ENCODE results near the gene INO80.

Gene INO80

GRCh38 chr15:40940296-40940801 lies 175.7 kb downstream of the INO80 start:
- TF ChIP-seq FOXP2 (optimal IDR thresholded peaks at IDR 0.05; ENCODE audit: borderline replicate concordance, extremely low read depth, extremely low read length, insufficient read depth) (peak; percentile 58), TAF1 (IDR thresholded peaks at IDR 0.05; ENCODE audit: borderline replicate concordance, insufficient read depth, low read length) (no peak)

GRCh38 chr15:40938536-40938870 lies 177.6 kb downstream of the INO80 start:
- no peak for TF ChIP-seq REST (IDR thresholded peaks at IDR 0.05; ENCODE audit: insufficient read depth in 1 of 2, low read depth in 2 of 2, low read length in 2 of 2)
- TF ChIP-seq POLR2AphosphoS5 (IDR thresholded peaks at IDR 0.05; ENCODE audit: low read depth, low read length), result no peak
- TF ChIP-seq FOXP2 (optimal IDR thresholded peaks at IDR 0.05; ENCODE audit: borderline replicate concordance, extremely low read depth, extremely low read length, insufficient read depth), result no peak
- no peak for TF ChIP-seq SIN3A (IDR thresholded peaks at IDR 0.05; ENCODE audit: borderline replicate concordance, insufficient read depth, low read length)
- TF ChIP-seq TAF1 (IDR thresholded peaks at IDR 0.05; ENCODE audit: borderline replicate concordance, insufficient read depth, low read length), result no peak

GRCh38 chr15:40937762-40938535 lies 178.1 kb downstream of the INO80 start:
- TF ChIP-seq SIN3A (IDR thresholded peaks at IDR 0.05; ENCODE audit: borderline replicate concordance, insufficient read depth, low read length), result no peak
- TF ChIP-seq FOXP2 (optimal IDR thresholded peaks at IDR 0.05; ENCODE audit: borderline replicate concordance, extremely low read depth, extremely low read length, insufficient read depth), result no peak
- no peak for TF ChIP-seq REST (IDR thresholded peaks at IDR 0.05; ENCODE audit: insufficient read depth in 1 of 2, low read depth in 2 of 2, low read length in 2 of 2)
- no peak for TF ChIP-seq POLR2AphosphoS5 (IDR thresholded peaks at IDR 0.05; ENCODE audit: low read depth, low read length)
- TF ChIP-seq TAF1 (IDR thresholded peaks at IDR 0.05; ENCODE audit: borderline replicate concordance, insufficient read depth, low read length), result no peak

GRCh38 chr15:40936709-40937666 lies 179.1 kb downstream of the INO80 start:
- TF ChIP-seq TAF1 (IDR thresholded peaks at IDR 0.05; ENCODE audit: borderline replicate concordance, insufficient read depth, low read length) (no peak), FOXP2 (optimal IDR thresholded peaks at IDR 0.05; ENCODE audit: borderline replicate concordance, extremely low read depth, extremely low read length, insufficient read depth) (no peak), SIN3A (IDR thresholded peaks at IDR 0.05; ENCODE audit: borderline replicate concordance, insufficient read depth, low read length) (no peak), REST (IDR thresholded peaks at IDR 0.05; ENCODE audit: insufficient read depth in 1 of 2, low read depth in 2 of 2, low read length in 2 of 2) (no peak), POLR2AphosphoS5 (IDR thresholded peaks at IDR 0.05; ENCODE audit: low read depth, low read length) (no peak)

GRCh38 chr15:40936234-40936708 lies 179.8 kb downstream of the INO80 start:
- TF ChIP-seq POLR2AphosphoS5 (IDR thresholded peaks at IDR 0.05; ENCODE audit: low read depth, low read length) (no peak), SIN3A (IDR thresholded peaks at IDR 0.05; ENCODE audit: borderline replicate concordance, insufficient read depth, low read length) (no peak), FOXP2 (optimal IDR thresholded peaks at IDR 0.05; ENCODE audit: borderline replicate concordance, extremely low read depth, extremely low read length, insufficient read depth) (no peak), TAF1 (IDR thresholded peaks at IDR 0.05; ENCODE audit: borderline replicate concordance, insufficient read depth, low read length) (no peak), REST (IDR thresholded peaks at IDR 0.05; ENCODE audit: insufficient read depth in 1 of 2, low read depth in 2 of 2, low read length in 2 of 2) (no peak)

Data from PFSK-1 (cell line).